ENCODE measurements around the gene DCAKD. TPM values are rescaled to one million over a fixed set of nuclear protein-coding genes. Genes with fewer than 3 reads are reported as not detected.

The DCAKD gene
- total and polyA plus RNA-seq, 3 experiments from 2014 or later, result 17.6 to 32.5 (median 31.3) TPM

DNA sequence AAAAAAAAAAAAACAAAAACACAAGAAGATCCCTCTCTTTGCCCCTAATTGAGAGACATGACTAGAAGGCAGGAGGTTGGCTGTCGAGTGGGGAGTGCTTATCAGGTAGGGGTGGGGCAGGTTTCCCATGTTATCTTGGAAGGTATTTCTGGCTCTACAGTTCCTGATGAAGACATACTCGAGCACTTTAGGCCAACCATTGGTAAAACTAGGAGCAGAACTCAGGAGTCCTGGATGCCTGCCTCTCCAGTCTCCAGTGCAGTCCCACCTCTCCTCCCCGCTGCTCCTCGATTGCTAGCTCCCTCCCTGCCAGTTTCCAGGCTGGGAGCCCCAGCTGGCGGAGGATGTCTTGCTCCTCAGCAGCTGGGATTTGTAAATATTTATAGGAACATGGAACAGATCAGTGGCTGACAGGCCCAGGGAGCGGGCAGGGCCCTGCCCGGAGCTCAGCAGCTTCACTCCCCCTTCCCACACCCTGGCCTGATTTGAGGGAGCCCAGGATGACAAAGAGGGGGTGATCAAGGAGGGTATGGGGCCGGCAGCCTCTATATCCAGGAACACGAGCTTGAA is 71.9 kb downstream of the DCAKD start:
- no peaks in the 10 kb centered on the region for H3K9me3 ChIP-seq (ENCODE audit: low read length)
- no peak overlapping the region for H3K4me3 ChIP-seq (ENCODE audit: low read length)
- no peaks in the 10 kb centered on the region for H3K4me1 Mint-ChIP-seq
- peaks cover 15% of the 10 kb centered on the region for H3K27me3 ChIP-seq (ENCODE audit: insufficient read depth, low read length, poor library complexity, severe bottlenecking)
- peaks cover 0 to 2% (median 0%) of the 10 kb centered on the region in 5 donors for H3K9me3 Mint-ChIP-seq
- H3K4me1 ChIP-seq (ENCODE audit: insufficient read depth, low read length), result no peaks in the 10 kb centered on the region
- DNase-seq, result no peak
- no peaks in the 10 kb centered on the region for H3K36me3 ChIP-seq (ENCODE audit: insufficient read depth, low read length)
- H3K27me3 Mint-ChIP-seq, result peaks cover 16 to 41% of the 10 kb centered on the region in 2 donors
- H3K27ac ChIP-seq (ENCODE audit: low read depth, low read length), result no peak overlapping the region
- ChIA-PET CTCF (no interaction called here), POLR2A (interaction anchor here (0.6 kb wide), 1 partner anchor 924 kb away, joined by 5 read pairs; no protein-coding TSS in a partner anchor)
- H3K36me3 Mint-ChIP-seq, result peaks cover 0 to 4% (median 1%) of the 10 kb centered on the region in 3 donors
- H3K4me3 Mint-ChIP-seq, result no peak overlapping the region
- H3K27ac Mint-ChIP-seq, result no peak overlapping the region

GRCh38 chr17:44978807-44979206 is 72.6 kb downstream of the DCAKD start:
- H3K4me1 ChIP-seq (ENCODE audit: insufficient read depth, low read length), result no peaks in the 10 kb centered on the region
- H3K27me3 ChIP-seq (ENCODE audit: insufficient read depth, low read length, poor library complexity, severe bottlenecking), result peaks cover 15% of the 10 kb centered on the region
- no peak overlapping the region for H3K27ac ChIP-seq (ENCODE audit: low read depth, low read length)
- DNase-seq, result no peak
- ChIA-PET POLR2A (no interaction called here), CTCF (no interaction called here)
- H3K9me3 ChIP-seq (ENCODE audit: low read length), result no peaks in the 10 kb centered on the region
- Mint-ChIP-seq H3K27me3 (peaks cover 19 to 44% of the 10 kb centered on the region in 2 donors), H3K9me3 (peaks cover 0 to 2% (median 0%) of the 10 kb centered on the region in 5 donors), H3K27ac (no peak overlapping the region), H3K4me1 (no peaks in the 10 kb centered on the region), H3K36me3 (peaks cover 0 to 4% (median 1%) of the 10 kb centered on the region in 3 donors), H3K4me3 (no peak overlapping the region)
- H3K36me3 ChIP-seq (ENCODE audit: insufficient read depth, low read length), result no peaks in the 10 kb centered on the region
- no peak overlapping the region for H3K4me3 ChIP-seq (ENCODE audit: low read length)

DNA sequence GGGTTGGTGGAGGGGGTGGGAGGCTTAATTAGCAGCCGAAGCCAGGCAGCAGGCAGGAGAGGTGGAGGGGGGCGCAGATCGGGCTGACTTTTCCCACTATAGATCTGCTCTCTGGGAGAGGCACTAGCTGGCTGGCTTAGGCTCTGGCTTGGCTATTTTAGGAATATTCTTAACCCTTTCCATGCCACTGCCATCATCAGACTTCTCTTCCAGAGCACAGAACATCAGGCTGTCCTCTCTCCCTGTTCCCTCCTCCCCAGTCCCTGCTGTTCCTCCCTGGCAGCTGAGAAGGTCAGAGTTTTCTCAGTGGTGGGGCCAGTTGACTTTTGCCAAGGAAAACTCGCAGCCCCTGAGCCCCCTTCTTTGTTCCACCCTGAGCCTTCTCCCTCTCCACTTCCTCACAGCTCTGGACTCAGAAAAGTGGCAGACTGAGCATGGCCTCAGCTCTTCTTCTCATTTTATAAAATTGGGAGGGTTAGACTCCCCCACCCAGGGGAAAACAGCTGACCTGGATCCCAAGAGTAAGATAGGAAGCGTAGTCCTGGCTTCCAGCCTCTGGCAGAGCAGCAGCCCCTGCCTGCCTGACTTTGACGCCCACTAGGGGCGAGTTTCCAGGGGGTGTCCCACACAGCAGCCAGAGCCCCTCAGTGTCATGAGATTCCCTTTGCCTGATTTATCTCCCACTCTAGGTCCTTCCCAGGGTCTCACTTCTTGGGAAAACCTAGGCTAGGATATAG is 73.5 kb downstream of the DCAKD start:
- H3K4me1 Mint-ChIP-seq, result no peaks in the 10 kb centered on the region
- peaks cover 0 to 2% (median 0%) of the 10 kb centered on the region in 5 donors for H3K9me3 Mint-ChIP-seq
- H3K9me3 ChIP-seq (ENCODE audit: low read length), result no peaks in the 10 kb centered on the region
- peaks cover 21 to 47% of the 10 kb centered on the region in 2 donors for H3K27me3 Mint-ChIP-seq
- peaks cover 15% of the 10 kb centered on the region for H3K27me3 ChIP-seq (ENCODE audit: insufficient read depth, low read length, poor library complexity, severe bottlenecking)
- no peak for DNase-seq
- H3K4me3 Mint-ChIP-seq, result no peak overlapping the region
- no peaks in the 10 kb centered on the region for H3K4me1 ChIP-seq (ENCODE audit: insufficient read depth, low read length)
- H3K36me3 Mint-ChIP-seq, result peaks cover 0 to 4% (median 1%) of the 10 kb centered on the region in 3 donors
- CTCF ChIA-PET, result interaction anchor here (0.8 kb wide), 1 partner anchor 18 kb away, joined by 3 read pairs; no protein-coding TSS in a partner anchor
- H3K27ac Mint-ChIP-seq, result no peak overlapping the region
- POLR2A ChIA-PET, result no interaction called here
- H3K4me3 ChIP-seq (ENCODE audit: low read length), result no peak overlapping the region
- H3K27ac ChIP-seq (ENCODE audit: low read depth, low read length), result no peak overlapping the region
- no peaks in the 10 kb centered on the region for H3K36me3 ChIP-seq (ENCODE audit: insufficient read depth, low read length)

- peaks cover 23 to 54% of the 10 kb centered on the region in 2 donors for H3K27me3 Mint-ChIP-seq
- no peaks in the 10 kb centered on the region for H3K9me3 Mint-ChIP-seq
- H3K27ac Mint-ChIP-seq, result no peak overlapping the region
- DNase-seq, result no peak
- peaks cover 0 to 4% (median 1%) of the 10 kb centered on the region in 3 donors for H3K36me3 Mint-ChIP-seq
- ChIA-PET POLR2A (no interaction called here), CTCF (interaction anchor here (0.8 kb wide), 1 partner anchor 17 kb away, joined by 3 read pairs; no protein-coding TSS in a partner anchor)
- no peak overlapping the region for H3K27ac ChIP-seq (ENCODE audit: low read depth, low read length)
- no peaks in the 10 kb centered on the region for H3K9me3 ChIP-seq (ENCODE audit: low read length)
- peaks cover 0 to 3% (median 1%) of the 10 kb centered on the region in 3 donors for H3K4me1 Mint-ChIP-seq
- no peaks in the 10 kb centered on the region for H3K4me1 ChIP-seq (ENCODE audit: insufficient read depth, low read length)
- peaks cover 15% of the 10 kb centered on the region for H3K27me3 ChIP-seq (ENCODE audit: insufficient read depth, low read length, poor library complexity, severe bottlenecking)
- H3K36me3 ChIP-seq (ENCODE audit: insufficient read depth, low read length), result no peaks in the 10 kb centered on the region
- H3K4me3 ChIP-seq (ENCODE audit: low read length), result no peak overlapping the region
- no peak overlapping the region for H3K4me3 Mint-ChIP-seq
Measured at GRCh38 chr17:44977065-44977464, 74.4 kb downstream of the DCAKD start.

- no peaks in the 10 kb centered on the region for H3K4me1 ChIP-seq (ENCODE audit: insufficient read depth, low read length)
- no peak for DNase-seq
- H3K4me3 ChIP-seq (ENCODE audit: low read length), result no peak overlapping the region
- no peaks in the 10 kb centered on the region for H3K9me3 ChIP-seq (ENCODE audit: low read length)
- no peak overlapping the region for H3K27ac ChIP-seq (ENCODE audit: low read depth, low read length)
- Mint-ChIP-seq H3K4me1 (peaks cover 0 to 6% (median 2%) of the 10 kb centered on the region in 3 donors), H3K27me3 (peaks cover 25 to 56% of the 10 kb centered on the region in 2 donors), H3K9me3 (no peaks in the 10 kb centered on the region), H3K4me3 (no peak overlapping the region), H3K27ac (no peak overlapping the region), H3K36me3 (peaks cover 0 to 4% (median 1%) of the 10 kb centered on the region in 3 donors)
- no peaks in the 10 kb centered on the region for H3K36me3 ChIP-seq (ENCODE audit: insufficient read depth, low read length)
- CTCF ChIA-PET, result no interaction called here
- peaks cover 15% of the 10 kb centered on the region for H3K27me3 ChIP-seq (ENCODE audit: insufficient read depth, low read length, poor library complexity, severe bottlenecking)
- POLR2A ChIA-PET, result no interaction called here
Measured at GRCh38 chr17:44976206-44976605, 75.2 kb downstream of the DCAKD start.

Other genes with a start within 250 kb of the DCAKD start
- gene GJC1, start 221.3 kb downstream of the DCAKD start, total RNA-seq, result 10 to 100 TPM in 1 of 2 experiments, 1 to 10 TPM in 1; 9.4 to 10.2 TPM
- not detected for gene GJC1, start 221.3 kb downstream of the DCAKD start, polyA plus RNA-seq
- gene HIGD1B, start 203.7 kb downstream of the DCAKD start, total RNA-seq, result not detected
- gene HIGD1B, start 203.7 kb downstream of the DCAKD start, polyA plus RNA-seq, result 0.56 TPM
- gene EFTUD2, start 152.2 kb downstream of the DCAKD start, total RNA-seq, result 100 to 1,000 TPM; 229 to 241 TPM
- gene EFTUD2, start 152.2 kb downstream of the DCAKD start, polyA plus RNA-seq, result 77.6 TPM
- gene GFAP, start 136.1 kb downstream of the DCAKD start, total RNA-seq, result not detected
- not detected for gene GFAP, start 136.1 kb downstream of the DCAKD start, polyA plus RNA-seq
- gene KIF18B, start 103.9 kb downstream of the DCAKD start, total RNA-seq, result 10 to 100 TPM; 27.1 to 28.3 TPM
- gene KIF18B, start 103.9 kb downstream of the DCAKD start, polyA plus RNA-seq, result 0.10 TPM
- gene C1QL1, start 83.3 kb downstream of the DCAKD start, total RNA-seq, result not detected
- not detected for gene C1QL1, start 83.3 kb downstream of the DCAKD start, polyA plus RNA-seq
- 100 to 1,000 TPM; 189 to 198 TPM for gene NMT1, start 9.7 kb upstream of the DCAKD start, total RNA-seq
- gene NMT1, start 9.7 kb upstream of the DCAKD start, polyA plus RNA-seq, result 82.0 TPM
- 1 to 10 TPM; 5.5 to 7.2 TPM for gene PLCD3, start 80.9 kb upstream of the DCAKD start, total RNA-seq
- 1.1 TPM for gene PLCD3, start 80.9 kb upstream of the DCAKD start, polyA plus RNA-seq
- 1 to 10 TPM; 8.8 to 9.7 TPM for gene ACBD4, start 84.1 kb upstream of the DCAKD start, total RNA-seq
- 15.0 TPM for gene ACBD4, start 84.1 kb upstream of the DCAKD start, polyA plus RNA-seq
- 10 to 100 TPM; 48.3 to 51.1 TPM for gene HEXIM1, start 96.8 kb upstream of the DCAKD start, total RNA-seq
- 5.6 TPM for gene HEXIM1, start 96.8 kb upstream of the DCAKD start, polyA plus RNA-seq
- gene HEXIM2, start 110.2 kb upstream of the DCAKD start, total RNA-seq, result 1 to 10 TPM; 7.7 to 9.3 TPM
- gene HEXIM2, start 110.2 kb upstream of the DCAKD start, polyA plus RNA-seq, result 4.0 TPM
- 100 to 1,000 TPM; 260 to 265 TPM for gene FMNL1, start 170.3 kb upstream of the DCAKD start, total RNA-seq
- gene FMNL1, start 170.3 kb upstream of the DCAKD start, polyA plus RNA-seq, result 58.6 TPM
- gene SPATA32, start 210.5 kb upstream of the DCAKD start, total RNA-seq, result under 1 TPM in 1 of 2 experiments, not detected in 1; 0.15 TPM
- 0.33 TPM for gene SPATA32, start 210.5 kb upstream of the DCAKD start, polyA plus RNA-seq

Data from CD8-positive, alpha-beta memory T cell (primary cell).